Bronchial epithelial cell (primary cell): ENCODE measurements around the gene ELMO2. TPM values are rescaled to one million over a fixed set of nuclear protein-coding genes. Genes with fewer than 3 reads are reported as not detected.

Experiments used
- DNase-seq: peaks from one replicate; pipeline ENCODE4 v3.0.0-alpha.2; 2010; ENCODE audit warnings: low read depth
- FAIRE-seq: peaks from 2 replicates; lab custom pipeline; 2011; peaks lifted over from hg19 to GRCh38; lab: Jason Lieb, UNC
- H3K27me3 ChIP-seq: 2 replicates; pipeline ENCODE4 v1.5.1; 2011; ENCODE audit warnings: low read length; ENCODE audit not compliant: control insufficient read depth, insufficient read depth
- H3K36me3 ChIP-seq: 2 replicates; pipeline ENCODE4 v1.5.1; 2011; ENCODE audit warnings: low read length; ENCODE audit not compliant: control insufficient read depth, insufficient read depth
- H3K4me3 ChIP-seq: 2 replicates; pipeline ENCODE4 v1.5.1; 2011; ENCODE audit warnings: mild to moderate bottlenecking, low read depth, low read length, control low read depth
- total RNA-seq: library from RNA; depleted of rRNA; stranded (reverse); fragments of >200 nt; gene quantifications from 2 replicates; pipeline ENCODE4 v1.2.1, GENCODE V29; 2014
- TF ChIP-seq, protein P1 (sequence below): IDR thresholded peaks from 2 replicates; pipeline ENCODE4 v1.5.1; 2011; ENCODE audit warnings: mild to moderate bottlenecking, moderate library complexity, low read length, control low read depth, inconsistent platforms; ENCODE audit not compliant: insufficient read depth, severe bottlenecking

ELMO2 gene
- total RNA-seq, 1 donor from 2014 or later, result 15.5 TPM

DNA sequence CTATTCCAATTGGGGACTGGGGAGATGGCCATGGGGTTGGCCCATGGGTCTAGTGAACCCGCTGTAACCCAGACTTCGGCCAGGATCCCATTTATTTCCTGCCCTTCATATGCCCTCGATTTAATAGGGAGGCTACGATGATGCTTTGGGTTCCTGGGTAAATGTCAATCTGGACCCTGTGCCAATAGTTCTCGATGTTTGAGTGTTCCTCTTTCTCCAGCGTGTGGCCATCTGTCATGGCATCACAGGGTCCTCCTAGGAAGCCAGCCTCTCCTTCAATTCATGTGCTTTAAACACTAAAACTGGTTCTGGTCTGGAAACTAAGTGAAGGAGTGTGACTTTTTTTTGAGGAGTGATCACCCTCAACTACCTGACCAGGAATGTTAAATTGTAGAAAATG lies 28.7 kb upstream of the ELMO2 start:
- no peaks in the 10 kb centered on the region for H3K27me3 ChIP-seq
- FAIRE-seq, result no peak
- TF ChIP-seq, protein P1, sequence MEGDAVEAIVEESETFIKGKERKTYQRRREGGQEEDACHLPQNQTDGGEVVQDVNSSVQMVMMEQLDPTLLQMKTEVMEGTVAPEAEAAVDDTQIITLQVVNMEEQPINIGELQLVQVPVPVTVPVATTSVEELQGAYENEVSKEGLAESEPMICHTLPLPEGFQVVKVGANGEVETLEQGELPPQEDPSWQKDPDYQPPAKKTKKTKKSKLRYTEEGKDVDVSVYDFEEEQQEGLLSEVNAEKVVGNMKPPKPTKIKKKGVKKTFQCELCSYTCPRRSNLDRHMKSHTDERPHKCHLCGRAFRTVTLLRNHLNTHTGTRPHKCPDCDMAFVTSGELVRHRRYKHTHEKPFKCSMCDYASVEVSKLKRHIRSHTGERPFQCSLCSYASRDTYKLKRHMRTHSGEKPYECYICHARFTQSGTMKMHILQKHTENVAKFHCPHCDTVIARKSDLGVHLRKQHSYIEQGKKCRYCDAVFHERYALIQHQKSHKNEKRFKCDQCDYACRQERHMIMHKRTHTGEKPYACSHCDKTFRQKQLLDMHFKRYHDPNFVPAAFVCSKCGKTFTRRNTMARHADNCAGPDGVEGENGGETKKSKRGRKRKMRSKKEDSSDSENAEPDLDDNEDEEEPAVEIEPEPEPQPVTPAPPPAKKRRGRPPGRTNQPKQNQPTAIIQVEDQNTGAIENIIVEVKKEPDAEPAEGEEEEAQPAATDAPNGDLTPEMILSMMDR, result no peak
- no peak for DNase-seq
- no peaks in the 10 kb centered on the region for H3K36me3 ChIP-seq
- H3K4me3 ChIP-seq, result no peak overlapping the region

DNA sequence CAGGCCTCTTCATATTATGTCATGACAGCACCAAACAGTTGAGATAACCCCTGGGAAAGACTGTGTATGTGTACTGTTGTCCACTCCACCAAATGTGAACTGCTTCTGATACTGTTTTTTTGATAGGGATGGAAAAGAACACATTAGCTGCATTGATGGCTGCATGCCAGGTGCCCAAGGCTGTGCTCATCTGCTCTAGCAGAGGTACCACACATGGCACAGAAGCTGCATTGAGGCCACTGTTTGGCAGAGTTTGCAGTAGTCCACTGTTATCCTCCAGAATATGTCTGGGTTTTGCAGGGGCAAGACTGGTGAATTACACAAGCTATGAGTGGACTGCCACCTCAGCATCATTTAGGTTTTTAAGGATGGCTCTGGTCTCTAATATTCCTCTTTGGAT lies 28.2 kb upstream of the ELMO2 start:
- H3K27me3 ChIP-seq, result no peaks in the 10 kb centered on the region

DNA sequence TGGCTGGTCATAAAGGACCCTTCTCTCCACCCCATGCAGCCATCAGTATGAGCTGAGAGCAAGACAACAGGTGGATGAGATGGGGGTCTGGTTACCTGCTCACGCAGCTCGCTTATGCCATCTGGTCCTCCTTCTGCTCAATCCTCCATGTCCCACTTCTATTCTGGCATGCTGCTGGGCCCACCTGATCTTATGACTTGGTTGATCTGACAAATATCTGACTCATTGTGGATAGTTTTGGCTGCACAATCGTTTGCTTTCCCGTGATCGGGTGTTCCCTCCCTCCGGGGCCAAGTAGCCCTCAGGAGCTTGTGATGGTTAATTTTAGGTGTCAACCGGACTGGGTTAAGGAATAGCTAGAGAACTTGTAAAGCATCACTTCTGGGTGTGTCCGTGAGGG lies 26.6 kb upstream of the ELMO2 start:
- no peaks in the 10 kb centered on the region for H3K36me3 ChIP-seq
- FAIRE-seq (no peak), DNase-seq (peak; percentile 27)
- peaks cover 2% of the 10 kb centered on the region for H3K27me3 ChIP-seq
- H3K4me3 ChIP-seq, result no peak overlapping the region
- TF ChIP-seq, protein P1, result no peak

More for the DNA sequence above, 28.2 kb upstream of the ELMO2 start:
- H3K36me3 ChIP-seq, result no peaks in the 10 kb centered on the region
- H3K4me3 ChIP-seq, result no peak overlapping the region
- FAIRE-seq (peak; percentile 40), DNase-seq (no peak)
- TF ChIP-seq, protein P1, result no peak

DNA sequence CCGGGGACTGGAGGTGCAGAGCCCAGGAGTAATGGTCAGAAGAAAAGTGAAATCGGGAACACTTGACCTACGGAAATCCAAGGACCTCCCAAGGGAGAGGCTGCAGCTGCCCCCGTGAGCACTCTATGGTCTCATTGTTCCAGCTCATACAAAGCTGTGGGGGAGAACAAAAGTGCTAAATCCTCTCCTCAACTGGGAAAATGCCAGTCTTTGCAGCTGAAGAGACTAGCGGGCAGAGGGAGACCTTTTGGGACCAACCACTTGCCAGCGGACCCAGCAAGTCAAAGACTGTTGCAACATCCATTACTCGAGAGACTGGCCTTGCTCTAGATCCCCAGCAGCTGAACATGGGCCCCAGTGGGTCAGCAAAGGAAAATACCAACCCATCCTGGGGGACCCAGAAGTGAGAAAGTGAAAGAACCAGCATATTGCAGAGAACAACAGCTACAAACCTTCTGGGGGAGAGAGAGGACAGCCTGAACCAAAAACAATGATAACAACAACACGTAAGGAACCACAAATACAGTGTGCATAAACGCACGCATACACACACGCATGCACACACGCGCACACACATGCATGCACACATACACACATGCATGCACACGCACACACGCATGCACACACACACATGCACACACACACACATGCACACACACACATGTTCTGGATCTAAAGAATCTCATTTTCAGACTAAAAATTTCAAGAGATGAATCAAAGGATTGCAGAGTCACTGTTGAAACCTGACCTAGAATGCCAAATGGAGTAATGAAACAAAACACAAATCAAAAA lies 24.7 kb upstream of the ELMO2 start:
- Histone ChIP-seq H3K4me3 (no peak overlapping the region), H3K36me3 (no peaks in the 10 kb centered on the region), H3K27me3 (peaks cover 3% of the 10 kb centered on the region)
- TF ChIP-seq, protein P1, result no peak
- DNase-seq, result no peak
- FAIRE-seq, result no peak

DNA sequence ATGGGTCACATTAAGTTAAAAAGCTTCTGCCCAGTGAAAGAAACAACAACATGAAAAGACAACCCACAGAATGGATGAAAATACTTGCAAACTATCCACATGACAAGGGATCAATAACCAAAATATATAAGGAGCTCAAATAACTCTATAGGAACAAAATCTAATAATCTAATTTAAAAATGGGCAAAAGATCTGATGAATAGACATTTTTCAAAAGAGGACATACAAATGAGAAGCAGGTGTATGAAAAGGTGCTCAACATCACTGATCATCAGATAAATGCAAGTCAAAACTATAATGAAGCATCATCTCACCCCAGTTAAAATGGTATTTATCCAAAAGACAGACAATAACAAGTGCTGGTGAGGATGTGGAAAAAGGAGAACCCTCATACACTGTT lies 21.0 kb upstream of the ELMO2 start:
- H3K4me3 ChIP-seq, result no peak overlapping the region
- TF ChIP-seq, protein P1, result no peak
- no peak for FAIRE-seq
- no peak for DNase-seq
- peaks cover 9% of the 10 kb centered on the region for H3K27me3 ChIP-seq
- no peaks in the 10 kb centered on the region for H3K36me3 ChIP-seq
